NCI-H2227 (cell line): ENCODE data around the gene MOB1A.
A peak's percentile ranks its signal among the peaks of the same experiment; 100 is the strongest.
"Not testable (repeated sequence)": the region's sequence is repeated elsewhere in the genome, so short reads cannot be mapped to it uniquely, and the experiment has no call there.

Source experiments
- DNase-seq: peaks from one replicate; lab custom pipeline; 2025; ENCODE audit not compliant: unreplicated experiment; lab: John Stamatoyannopoulos, UW

Gene MOB1A

DNA sequence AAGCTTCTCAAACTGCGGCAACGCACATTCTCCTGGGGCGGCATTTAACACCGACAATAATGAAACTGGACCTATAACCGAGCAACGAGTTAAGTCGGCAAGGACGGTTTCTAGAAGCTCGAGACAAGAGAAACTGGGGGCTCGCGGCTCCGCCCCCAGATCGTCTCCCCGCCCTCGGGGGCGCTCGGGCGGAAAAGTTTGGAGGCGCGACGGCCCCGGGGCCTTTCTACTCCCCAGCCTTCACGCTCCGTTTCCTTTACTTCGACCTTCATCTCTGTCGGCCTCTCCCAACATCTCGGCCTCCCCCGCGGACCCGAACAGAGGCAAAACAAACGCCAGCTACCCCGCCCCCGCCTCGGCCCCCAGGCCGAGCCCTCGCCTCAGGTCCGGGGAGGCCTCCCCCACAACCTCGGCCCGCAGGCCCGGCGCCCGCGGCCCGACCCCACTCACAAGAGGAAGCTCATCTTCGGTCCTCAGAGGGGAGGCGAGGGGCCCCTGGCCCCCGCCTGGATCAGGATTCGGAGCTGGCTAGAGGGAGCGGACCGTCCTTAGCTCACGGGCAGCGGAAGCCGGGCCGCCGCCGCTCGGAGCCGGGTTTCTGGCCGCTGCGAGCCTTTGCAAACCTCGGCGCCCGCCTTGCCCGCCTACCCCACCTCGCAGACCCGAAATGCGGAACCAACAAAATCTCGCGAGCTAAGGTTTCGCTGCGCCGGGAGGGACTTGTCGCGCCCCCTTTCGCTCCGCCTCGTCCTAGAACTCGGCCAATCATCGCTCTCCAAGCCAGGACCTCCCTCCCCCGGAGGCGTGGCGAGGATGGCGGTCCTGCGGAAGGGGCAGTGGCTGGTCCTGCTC, at the start of gene MOB1A:
MOB1A (minus strand) TSS at position 669 of the 852 bp plus-strand sequence; CDS start at position 464, 205 bp downstream.
- peak; percentile 99 for DNase-seq

DNA sequence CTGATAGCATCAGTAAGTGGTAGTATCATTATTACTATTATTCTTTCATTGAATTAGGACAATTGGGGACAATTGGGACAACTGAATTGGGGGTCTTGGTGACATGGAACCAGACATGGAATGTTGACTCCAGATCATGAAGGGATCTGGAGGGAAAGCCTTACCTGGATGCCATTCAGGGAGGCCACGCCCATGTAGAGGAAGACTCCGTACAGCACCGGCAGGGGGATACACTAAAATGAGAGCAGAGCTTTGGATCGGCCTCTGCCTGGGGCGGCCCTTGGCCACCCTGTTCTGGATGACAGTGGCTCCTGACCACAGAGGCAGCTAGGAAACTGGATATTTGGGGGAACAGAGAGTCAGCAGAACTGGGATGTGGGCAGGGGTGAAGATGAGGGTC, 49.0 kb upstream of the MOB1A start:
- DNase-seq: no peak

DNA sequence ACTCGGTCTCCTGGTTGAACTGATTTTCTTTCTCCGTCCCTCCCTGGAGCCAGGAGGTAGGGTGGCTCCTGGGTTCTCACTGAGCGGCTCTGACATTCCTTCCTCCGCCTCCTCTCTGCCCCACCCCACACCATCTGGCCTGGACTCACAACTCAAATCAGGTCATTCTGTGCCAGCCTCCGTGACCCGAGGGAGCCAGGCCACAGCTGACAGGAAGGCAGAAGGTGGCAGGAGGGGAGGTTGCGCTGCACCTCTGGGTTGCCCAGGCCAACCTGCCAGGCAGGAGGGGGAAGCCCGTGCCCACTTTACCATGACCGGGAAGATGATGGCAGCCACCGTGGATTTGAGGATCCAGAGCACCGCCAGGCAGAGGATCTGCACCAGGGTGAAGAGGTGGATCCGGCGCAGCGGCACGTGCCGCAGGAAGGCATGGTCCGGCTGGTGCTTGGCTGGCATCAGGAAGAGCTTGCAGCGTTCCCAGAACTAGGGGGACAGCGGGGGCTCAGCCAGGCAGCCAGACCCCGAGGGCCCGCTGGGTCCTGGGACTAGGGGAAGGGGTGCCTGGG, 48.1 kb upstream of the MOB1A start:
- DNase-seq: no peak

DNA sequence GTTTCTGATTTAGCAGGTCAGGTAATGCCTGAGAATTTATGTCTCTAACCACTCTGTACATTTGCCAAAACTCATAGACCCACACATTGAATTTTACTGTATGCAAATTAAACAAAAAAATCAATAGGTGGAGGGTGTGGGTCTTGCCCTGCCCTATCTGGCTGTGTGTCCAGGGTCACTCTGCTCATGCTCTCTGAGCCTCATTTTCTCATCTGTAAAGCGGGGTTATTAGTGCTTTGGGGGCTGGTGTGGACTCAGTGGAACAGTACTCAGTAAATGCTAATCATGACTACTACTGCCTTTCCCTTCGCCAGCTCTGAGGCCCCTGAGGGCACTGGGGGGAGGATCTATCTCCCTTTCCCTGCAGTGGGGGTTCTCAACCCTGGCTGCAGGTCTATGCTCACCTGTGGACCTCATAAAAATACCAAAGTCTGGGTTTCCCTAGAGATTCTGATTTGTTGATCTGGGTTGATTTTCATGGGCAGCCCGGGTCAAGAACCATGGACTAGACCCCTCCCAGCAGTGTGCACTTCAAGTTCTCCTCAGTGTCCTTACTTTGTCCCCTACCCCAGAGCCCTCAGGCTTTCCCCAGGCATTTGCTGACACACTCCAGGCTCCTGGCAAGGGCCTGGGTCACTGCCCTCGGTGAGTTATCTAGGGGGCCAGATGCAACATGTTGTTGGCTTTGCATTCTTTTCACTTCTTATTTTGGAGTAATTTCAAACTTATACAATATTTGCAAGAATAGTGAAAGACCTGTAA, 47.2 kb upstream of the MOB1A start:
- DNase-seq: no peak

DNA sequence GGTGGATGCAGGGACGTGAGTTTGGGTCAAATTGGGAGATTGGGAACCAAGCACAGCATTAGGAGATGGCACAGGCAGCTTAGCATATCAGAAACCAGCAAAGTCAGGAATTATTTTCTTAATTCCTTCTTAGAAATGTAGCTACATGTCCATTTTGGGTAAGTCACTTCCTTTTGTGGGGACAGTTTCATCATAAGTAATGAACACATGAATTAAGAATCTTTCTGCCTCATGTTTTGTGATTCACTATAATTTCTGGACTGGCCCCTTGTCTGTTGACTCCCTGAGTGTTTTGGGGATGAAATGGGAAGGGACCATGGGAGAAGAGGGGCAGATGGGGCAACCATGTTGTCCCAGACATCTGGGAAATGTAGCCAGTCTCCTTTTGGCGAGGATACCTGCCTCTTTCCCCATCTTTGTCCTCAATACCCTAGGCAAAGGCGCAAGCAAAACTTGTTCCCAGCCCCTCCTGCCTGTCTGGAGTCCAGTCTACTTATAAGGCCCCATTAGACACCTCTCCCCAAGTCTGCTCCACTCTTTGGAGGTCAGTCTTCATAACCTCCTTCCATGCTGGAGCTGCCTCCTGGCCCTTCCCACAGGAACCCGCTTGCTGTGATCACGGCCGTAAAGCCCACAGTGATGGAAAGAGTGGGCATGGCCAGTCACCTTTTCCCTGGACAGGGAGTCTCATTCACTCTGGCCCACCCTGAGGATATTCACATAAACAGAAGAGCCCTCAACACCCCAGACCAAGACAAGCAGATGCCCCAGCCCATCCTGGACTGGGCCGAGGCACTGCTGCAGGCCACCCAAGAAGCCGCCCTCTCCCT, 45.5 kb upstream of the MOB1A start:
- no peak for DNase-seq

- no peak for DNase-seq
Observed at GRCh38 chr2:74222300-74222650, 43.6 kb upstream of the MOB1A start.

DNA sequence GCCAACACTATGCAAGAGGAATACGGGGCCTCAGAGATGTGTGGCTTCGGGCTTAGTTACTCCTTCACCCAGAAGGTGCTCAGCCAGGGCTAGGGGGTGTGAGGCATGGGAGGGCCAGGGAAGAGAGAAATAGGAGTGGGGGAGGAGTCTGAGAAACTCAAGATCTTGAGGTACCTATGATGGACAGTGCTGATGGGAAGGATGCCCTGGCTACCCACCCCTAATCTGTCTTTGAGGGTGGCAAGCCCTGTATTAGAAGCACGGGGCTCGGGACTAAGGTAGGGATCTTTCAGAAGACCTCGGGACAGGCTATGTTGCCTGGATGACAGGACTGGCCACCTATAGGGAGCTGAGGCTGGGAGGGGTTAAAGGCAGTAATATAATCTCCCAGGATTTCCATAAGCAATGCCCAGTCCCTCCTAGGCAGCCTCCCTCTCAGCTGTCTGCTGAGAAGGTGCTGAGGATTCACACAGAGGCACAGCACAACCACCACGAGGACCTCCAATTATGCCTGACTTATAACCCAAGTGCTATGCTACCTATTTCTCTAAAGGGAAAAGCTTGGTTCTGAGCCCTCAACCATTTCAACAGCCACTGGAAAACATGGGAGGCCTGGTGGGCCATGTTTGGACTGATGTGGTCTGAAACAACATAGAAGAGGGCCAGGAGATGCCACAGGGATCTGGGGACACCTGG, 43.1 kb upstream of the MOB1A start:
- DNase-seq: no peak

- no peak for DNase-seq
Observed at GRCh38 chr2:74221091-74221490, 42.4 kb upstream of the MOB1A start.

- no peak for DNase-seq
Observed at GRCh38 chr2:74219846-74220486, 41.3 kb upstream of the MOB1A start.

DNA sequence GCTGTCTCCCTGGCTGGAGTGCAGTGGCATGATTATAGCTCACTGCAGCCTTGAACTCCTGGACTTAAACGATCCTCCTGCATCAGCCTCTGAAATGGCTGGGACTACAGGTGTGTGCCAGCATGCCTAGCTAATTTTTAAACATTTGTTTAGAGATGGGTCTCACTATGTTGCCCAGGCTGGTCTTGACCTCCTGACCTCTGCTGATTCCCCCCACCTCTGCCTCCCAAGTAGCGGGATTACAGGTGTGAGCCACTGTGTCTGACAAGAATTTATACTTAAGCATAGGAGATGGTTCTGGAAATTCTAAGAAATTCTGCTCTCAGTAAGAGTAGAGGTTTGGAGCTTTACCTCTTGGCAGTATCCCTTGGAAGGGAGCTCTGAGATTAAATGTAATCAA, 38.0 kb upstream of the MOB1A start:
- no peak for DNase-seq

- DNase-seq: not testable (repeated sequence)
Observed at GRCh38 chr2:74215771-74216170, 37.1 kb upstream of the MOB1A start.

DNA sequence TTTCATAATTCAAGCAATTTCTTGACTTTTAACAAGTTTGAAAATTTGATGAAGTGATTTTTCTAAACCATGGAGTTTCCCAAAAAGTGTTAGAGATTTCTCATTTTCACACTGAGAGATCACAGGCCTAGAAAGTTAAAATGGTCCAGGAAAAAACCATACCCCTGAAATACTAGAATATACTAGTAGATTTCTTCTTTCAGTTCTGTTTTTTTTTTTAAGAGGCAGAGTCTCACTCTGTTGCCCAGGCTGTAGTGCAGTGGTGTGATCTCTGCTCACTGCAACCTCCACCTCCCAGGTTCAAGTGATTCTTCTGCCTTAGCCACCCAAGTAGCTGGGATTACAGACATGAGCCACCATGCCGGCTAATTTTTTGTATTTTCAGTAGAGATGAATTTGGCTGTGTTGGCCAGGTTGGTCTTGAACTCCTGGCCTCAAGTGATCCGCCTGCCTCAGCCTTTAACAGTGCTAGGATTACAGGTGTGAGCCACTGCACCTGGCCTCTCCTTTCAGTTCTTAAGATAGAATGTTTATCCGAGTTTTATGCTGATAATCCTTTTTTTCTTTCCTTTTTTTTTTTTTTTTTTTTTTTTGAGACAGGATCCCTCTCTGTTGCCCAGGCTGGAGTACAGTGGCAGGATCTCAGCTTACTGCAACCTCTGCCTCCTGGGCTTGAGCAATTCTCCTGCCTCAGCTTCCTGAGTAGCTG, 34.2 kb upstream of the MOB1A start:
- DNase-seq: no peak

- DNase-seq: no peak
Observed at GRCh38 chr2:74206180-74206688, 27.6 kb upstream of the MOB1A start.

GRCh38 chr2:74205596-74205995, 26.9 kb upstream of the MOB1A start:
- no peak for DNase-seq

- DNase-seq: no peak
Observed at GRCh38 chr2:74205113-74205512, 26.4 kb upstream of the MOB1A start.

DNA sequence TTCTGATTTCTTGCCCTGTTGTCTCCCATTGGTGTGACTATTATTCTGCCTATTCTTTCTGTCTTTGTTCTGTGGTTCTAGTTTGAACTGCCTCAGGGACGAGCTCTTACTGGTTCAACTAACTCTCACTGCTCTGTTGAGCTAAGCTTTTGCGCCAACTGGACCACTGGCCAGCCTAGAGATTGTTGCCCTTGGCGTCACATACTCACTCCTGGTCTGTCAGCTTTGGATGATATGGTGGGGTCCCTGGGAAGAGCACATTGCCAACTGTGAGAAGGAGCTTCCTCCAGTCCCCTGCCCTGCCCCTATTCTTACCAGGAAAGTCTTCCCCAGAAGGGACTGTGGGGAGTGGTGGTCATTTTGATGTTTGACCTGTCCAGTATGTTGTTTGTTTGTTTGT, 25.8 kb upstream of the MOB1A start:
- no peak for DNase-seq

GRCh38 chr2:74201596-74201995, 22.9 kb upstream of the MOB1A start:
- no peak for DNase-seq

- no peak for DNase-seq
Observed at GRCh38 chr2:74201196-74201595, 22.5 kb upstream of the MOB1A start.

- no peak for DNase-seq
Observed at GRCh38 chr2:74199871-74200305, 21.2 kb upstream of the MOB1A start.
